Neutrophil (primary cell): Measurements from ENCODE around the gene GALR3.

ENCODE experiments used
- H3K27ac ChIP-seq: fragments of 200-600 bp; sonication (generic); 2 replicates; pipeline ENCODE4 v1.5.1; 2016; ENCODE audit warnings: mild to moderate bottlenecking, moderate library complexity
- H3K27me3 ChIP-seq: fragments of 200-600 bp; sonication (generic); 2 replicates; pipeline ENCODE4 v1.6.0; 2016; ENCODE audit warnings: mild to moderate bottlenecking
- H3K36me3 ChIP-seq: fragments of 200-600 bp; sonication (generic); 2 replicates; pipeline ENCODE4 v1.5.1; 2017
- H3K4me1 ChIP-seq, 2 experiments: fragments of 200-600 bp in 1 of 2; sonication (generic) in 1 of 2; 1 replicate in 1 of 2; 2 replicates in 1 of 2; pipeline versions ENCODE4 v1.5.1 to v1.6.1; 2013 to 2016; ENCODE audit warnings: low read depth in 1 of 2, low read length in 1 of 2, mild to moderate bottlenecking in 1 of 2, moderate library complexity in 1 of 2; ENCODE audit not compliant: control insufficient read depth in 1 of 2, insufficient read depth in 1 of 2
- H3K4me3 ChIP-seq, 2 experiments: fragments of 200-600 bp in 1 of 2; sonication (generic) in 1 of 2; 1 replicate in 1 of 2; 2 replicates in 1 of 2; pipeline ENCODE4 v1.5.1; 2013 to 2016; ENCODE audit warnings: low read depth in 1 of 2, low read length in 1 of 2, mild to moderate bottlenecking in 1 of 2, moderate library complexity in 1 of 2
- H3K9me3 ChIP-seq: fragments of 200-600 bp; sonication (generic); 2 replicates; pipeline ENCODE4 v1.5.1; 2016
- TF ChIP-seq, protein P1 (sequence below): fragments of 200-600 bp; sonication (generic); IDR thresholded peaks from 2 replicates; pipeline ENCODE4 v1.5.1; 2016; ENCODE audit warnings: antibody characterized with exemption

Gene GALR3

DNA sequence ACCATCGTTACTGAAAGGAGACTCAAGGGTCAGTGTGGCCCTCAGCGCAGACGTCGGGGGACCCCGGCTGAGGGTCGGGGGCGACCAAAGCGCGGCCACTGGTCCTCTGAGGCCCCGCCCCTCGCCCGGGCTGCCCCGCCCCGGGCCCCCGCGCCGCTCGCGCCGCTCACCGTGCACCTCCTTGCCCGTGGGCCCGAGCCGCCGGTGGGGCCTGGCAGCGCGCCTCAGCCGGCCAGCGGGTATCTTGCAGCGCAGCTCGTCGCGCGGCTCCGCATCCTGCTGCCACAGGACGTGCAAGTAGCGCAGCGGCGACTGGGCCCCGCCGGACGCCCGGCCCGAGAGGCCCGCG, 20.5 kb downstream of the GALR3 start:
- Histone ChIP-seq H3K4me1 (peaks cover 15 to 18% of the 10 kb centered on the region in 2 experiments), H3K27me3 (no peaks in the 10 kb centered on the region), H3K4me3 (peak overlapping the region; percentile 78 to 80), H3K9me3 (no peaks in the 10 kb centered on the region), H3K27ac (peak overlapping the region; percentile 93), H3K36me3 (peaks cover 12% of the 10 kb centered on the region)
- TF ChIP-seq, protein P1, sequence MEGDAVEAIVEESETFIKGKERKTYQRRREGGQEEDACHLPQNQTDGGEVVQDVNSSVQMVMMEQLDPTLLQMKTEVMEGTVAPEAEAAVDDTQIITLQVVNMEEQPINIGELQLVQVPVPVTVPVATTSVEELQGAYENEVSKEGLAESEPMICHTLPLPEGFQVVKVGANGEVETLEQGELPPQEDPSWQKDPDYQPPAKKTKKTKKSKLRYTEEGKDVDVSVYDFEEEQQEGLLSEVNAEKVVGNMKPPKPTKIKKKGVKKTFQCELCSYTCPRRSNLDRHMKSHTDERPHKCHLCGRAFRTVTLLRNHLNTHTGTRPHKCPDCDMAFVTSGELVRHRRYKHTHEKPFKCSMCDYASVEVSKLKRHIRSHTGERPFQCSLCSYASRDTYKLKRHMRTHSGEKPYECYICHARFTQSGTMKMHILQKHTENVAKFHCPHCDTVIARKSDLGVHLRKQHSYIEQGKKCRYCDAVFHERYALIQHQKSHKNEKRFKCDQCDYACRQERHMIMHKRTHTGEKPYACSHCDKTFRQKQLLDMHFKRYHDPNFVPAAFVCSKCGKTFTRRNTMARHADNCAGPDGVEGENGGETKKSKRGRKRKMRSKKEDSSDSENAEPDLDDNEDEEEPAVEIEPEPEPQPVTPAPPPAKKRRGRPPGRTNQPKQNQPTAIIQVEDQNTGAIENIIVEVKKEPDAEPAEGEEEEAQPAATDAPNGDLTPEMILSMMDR, result no peak

DNA sequence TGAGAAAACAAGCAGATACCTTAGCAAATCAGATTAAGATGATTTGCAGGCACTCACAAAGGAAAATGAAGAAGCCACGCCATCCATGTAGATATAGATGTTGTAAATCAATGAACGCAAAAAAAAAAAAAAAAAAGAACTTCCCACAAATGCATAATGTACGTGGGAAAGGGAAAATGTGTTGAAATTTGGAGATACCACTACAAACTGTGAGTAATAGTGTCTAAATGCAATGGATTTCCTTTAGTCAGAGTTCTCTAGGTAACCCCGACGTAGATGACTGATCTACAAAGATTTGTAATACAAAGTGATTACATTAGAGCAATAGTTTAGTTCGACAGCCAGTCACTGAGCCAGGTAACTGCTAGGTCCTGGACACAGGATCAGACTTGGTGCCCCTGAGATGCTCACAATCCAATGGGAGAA, 21.7 kb downstream of the GALR3 start:
- peaks cover 20 to 24% of the 10 kb centered on the region in 2 experiments for H3K4me1 ChIP-seq
- H3K27me3 ChIP-seq, result no peaks in the 10 kb centered on the region
- TF ChIP-seq, protein P1, result no peak
- peaks cover 2% of the 10 kb centered on the region for H3K36me3 ChIP-seq
- H3K27ac ChIP-seq, result peak overlapping the region; percentile 93
- H3K9me3 ChIP-seq, result no peaks in the 10 kb centered on the region
- H3K4me3 ChIP-seq, result peak overlapping the region; percentile 78 to 80

- Histone ChIP-seq H3K27me3 (no peaks in the 10 kb centered on the region), H3K4me3 (no peak overlapping the region), H3K4me1 (peaks cover 28 to 30% of the 10 kb centered on the region in 2 experiments), H3K9me3 (no peaks in the 10 kb centered on the region), H3K27ac (no peak overlapping the region), H3K36me3 (peaks cover 6% of the 10 kb centered on the region)
- TF ChIP-seq, protein P1, result no peak
Observed at GRCh38 chr22:37846433-37846832, 23.3 kb downstream of the GALR3 start.

- peaks cover 27% of the 10 kb centered on the region for H3K36me3 ChIP-seq
- TF ChIP-seq, protein P1, result no peak
- peak overlapping the region; percentile 66 to 87 for H3K4me3 ChIP-seq
- H3K27ac ChIP-seq, result peak overlapping the region; percentile 91
- no peaks in the 10 kb centered on the region for H3K9me3 ChIP-seq
- H3K27me3 ChIP-seq, result no peaks in the 10 kb centered on the region
- H3K4me1 ChIP-seq, result peaks cover 20 to 21% of the 10 kb centered on the region in 2 experiments
Observed at GRCh38 chr22:37848587-37849088, 25.5 kb downstream of the GALR3 start.

GRCh38 chr22:37849089-37849751, 26.0 kb downstream of the GALR3 start, which contains the start of gene EIF3L:
Gene EIF3L (plus strand): TSS chr22:37849419. CDS start chr22:37849450, 31 bp downstream.
- H3K4me1 ChIP-seq, result peaks cover 20 to 21% of the 10 kb centered on the region in 2 experiments
- peak within 1 kb of the TSS; percentile 66 to 87 for H3K4me3 ChIP-seq
- H3K27me3 ChIP-seq, result no peaks in the 10 kb centered on the region
- H3K9me3 ChIP-seq, result no peaks in the 10 kb centered on the region
- peak within 1 kb of the TSS; percentile 91 for H3K27ac ChIP-seq
- TF ChIP-seq, protein P1, result peak; percentile 23
- peaks cover 28% of the 10 kb centered on the region for H3K36me3 ChIP-seq
